ENCODE measurements around the gene DLGAP4.

GRCh38 chr20:36418711-36419110 is 112.6 kb downstream of the DLGAP4 start:
- TF ChIP-seq EZH2 (IDR thresholded peaks at IDR 0.05; ENCODE audit: insufficient read depth, poor library complexity, severe bottlenecking) = no peak
- TF ChIP-seq EZH2phosphoT487 (IDR thresholded peaks at IDR 0.05; ENCODE audit: insufficient read depth, low read depth) = no peak
